T-cell (primary cell): ENCODE data around the gene NUCB1. TPM values are rescaled to one million over a fixed set of nuclear protein-coding genes. Genes with fewer than 3 reads are reported as not detected.
"Not testable (repeated sequence)": the region's sequence is repeated elsewhere in the genome, so short reads cannot be mapped to it uniquely, and the experiment has no call there.

Experiments
- ATAC-seq, 4 experiments: fragments of 200-7000 bp in 3 of 4; fragments of 150-1000 bp in 1 of 4; cut with Tn5 transposase; replicated peaks in 1 of 4; 1 replicate in 3 of 4; 2 replicates in 1 of 4; pipeline ENCODE4 v1.10.0; 2021; ENCODE audit warnings: moderate library complexity in 3 of 4, mild to moderate bottlenecking in 2 of 4, moderate number of reproducible peaks in 1 of 4
- CTCF ChIA-PET, 2 donors: fragments of 300-600 bp; sonication (Branson Sonifier 250); formaldehyde crosslinking; loops; one replicate each; lab custom pipeline; 2022; ENCODE audit warnings: antibody characterized with exemption in 2 of 2; lab: Charles Lee
- POLR2A ChIA-PET, 2 donors: fragments of 300-600 bp; sonication (Branson Sonifier 250); formaldehyde crosslinking; loops; one replicate each; lab custom pipeline; 2022; ENCODE audit warnings: antibody characterized with exemption in 2 of 2; lab: Charles Lee
- DNase-seq, 35 experiments: peaks; one replicate each; pipeline versions ENCODE4 v3.0.0 to v3.0.0-alpha.2; 2013 to 2023
- H3K27ac ChIP-seq: one replicate; pipeline ENCODE4 v1.5.1; 2013; ENCODE audit warnings: low read length
- H3K27me3 ChIP-seq, 2 experiments: replicated peaks in 1 of 2; 1 replicate in 1 of 2; 2 replicates in 1 of 2; pipeline versions ENCODE4 v1.6.1 to v1.7.0; 2013; ENCODE audit warnings: low read length in 1 of 2, mixed read lengths in 1 of 2; ENCODE audit not compliant: control insufficient read depth in 2 of 2, insufficient read depth in 2 of 2; ENCODE audit errors: extremely low read depth in 1 of 2
- H3K36me3 ChIP-seq, 2 donors: 1 replicate in 1 of 2; 2 replicates in 1 of 2; pipeline versions ENCODE4 v1.6.1 to v1.7.0; 2013; ENCODE audit warnings: low read length in 1 of 2; ENCODE audit not compliant: control insufficient read depth in 2 of 2, insufficient read depth in 1 of 2; ENCODE audit errors: extremely low read depth in 1 of 2
- H3K4me1 ChIP-seq, 2 experiments: 1 replicate in 1 of 2; 2 replicates in 1 of 2; pipeline versions ENCODE4 v1.6.1 to v1.7.0; 2013; ENCODE audit warnings: low read length in 2 of 2, mixed read lengths in 1 of 2; ENCODE audit not compliant: insufficient read depth in 2 of 2, control insufficient read depth in 1 of 2; ENCODE audit errors: extremely low read depth in 1 of 2
- H3K4me3 ChIP-seq, 2 donors: 1 replicate in 1 of 2; 2 replicates in 1 of 2; pipeline versions ENCODE4 v1.5.1 to v1.7.0; 2013; ENCODE audit warnings: mild to moderate bottlenecking in 2 of 2, low read length in 1 of 2, moderate library complexity in 1 of 2; ENCODE audit not compliant: control insufficient read depth in 1 of 2; ENCODE audit errors: extremely low read depth in 1 of 2
- H3K9me3 ChIP-seq: 2 replicates; pipeline ENCODE4 v1.7.0; 2013
- H3K27ac Mint-ChIP-seq, 2 donors: one replicate each; pipeline ENCODE4 v1.8.0; 2020 to 2021; ENCODE audit warnings: mild to moderate bottlenecking in 2 of 2, mixed read lengths in 2 of 2
- H3K27me3 Mint-ChIP-seq, 2 donors: one replicate each; pipeline ENCODE4 v1.8.0; 2021 to 2022; ENCODE audit warnings: mixed read lengths in 2 of 2
- H3K36me3 Mint-ChIP-seq: one replicate; pipeline ENCODE4 v1.8.0; 2021; ENCODE audit warnings: mixed read lengths
- H3K4me1 Mint-ChIP-seq, 3 donors: one replicate each; pipeline ENCODE4 v1.8.0; 2020 to 2022; ENCODE audit warnings: mixed read lengths in 3 of 3, mild to moderate bottlenecking in 1 of 3
- H3K4me3 Mint-ChIP-seq, 3 donors: one replicate each; pipeline ENCODE4 v1.8.0; 2020 to 2022; ENCODE audit warnings: mild to moderate bottlenecking in 3 of 3, mixed read lengths in 3 of 3, moderate library complexity in 3 of 3
- H3K9me3 Mint-ChIP-seq, 3 donors: one replicate each; pipeline ENCODE4 v1.8.0; 2020 to 2022; ENCODE audit warnings: mixed read lengths in 3 of 3
- WGBS: methylation state at CpG from one replicate; pipeline ENCODE4 v1.1.5; 2013; ENCODE audit warnings: missing lambda C conversion rate; ENCODE audit not compliant: insufficient coverage; 5-methylcytosine and 5-hydroxymethylcytosine counted together
- total RNA-seq, 35 experiments: library from RNA in 6 of 35; stranded (reverse) in 6 of 35; fragments of 120-200 nt in 1 of 35; gene quantifications; one replicate each; pipeline versions ENCODE4 v1.2.1 to v1.2.4 and lab custom pipeline; 2013 to 2026

Gene NUCB1
- total RNA-seq, 5 donors from 2014 or later (not counting 1 experiment from before 2014, with no cell fraction given): 122 to 177 (median 165) TPM

DNA sequence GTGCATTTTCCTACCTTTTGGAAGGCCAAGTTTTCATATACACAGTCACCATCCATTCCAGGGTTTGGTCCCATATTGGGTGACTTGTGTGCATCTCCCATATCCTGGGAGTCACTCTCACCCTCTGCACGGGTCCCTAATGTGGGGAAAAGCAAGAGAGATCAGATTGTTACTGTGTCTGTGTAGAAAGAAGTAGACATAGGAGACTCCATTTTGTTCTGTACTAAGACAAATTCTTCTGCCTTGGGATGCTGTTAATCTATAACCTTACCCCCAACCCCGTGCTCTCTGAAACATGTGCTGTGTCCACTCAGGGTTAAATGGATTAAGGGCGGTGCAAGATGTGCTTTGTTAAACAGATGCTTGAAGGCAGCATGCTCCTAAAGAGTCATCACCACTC lies 10.6 kb upstream of the NUCB1 start:
- DNase-seq, H3K36me3 ChIP-seq, ATAC-seq, H3K4me3 Mint-ChIP-seq, H3K4me3 ChIP-seq, H3K9me3 Mint-ChIP-seq, H3K27ac Mint-ChIP-seq, H3K4me1 Mint-ChIP-seq, POLR2A ChIA-PET, H3K4me1 ChIP-seq, H3K27ac ChIP-seq, H3K9me3 ChIP-seq, H3K36me3 Mint-ChIP-seq: not testable (repeated sequence)
- WGBS: no CpG with 5 or more reads among the region's 3 CpGs
- H3K27me3 ChIP-seq: peaks cover 2 to 34% of the 10 kb centered on the region in 2 experiments
- peaks cover 6 to 29% of the 10 kb centered on the region in 2 donors for H3K27me3 Mint-ChIP-seq
- CTCF ChIA-PET: interaction anchor here in 1 of 2 donors (0.6 kb wide), 1 partner anchor 706 kb away, joined by 4 read pairs; no protein-coding TSS in a partner anchor

DNA sequence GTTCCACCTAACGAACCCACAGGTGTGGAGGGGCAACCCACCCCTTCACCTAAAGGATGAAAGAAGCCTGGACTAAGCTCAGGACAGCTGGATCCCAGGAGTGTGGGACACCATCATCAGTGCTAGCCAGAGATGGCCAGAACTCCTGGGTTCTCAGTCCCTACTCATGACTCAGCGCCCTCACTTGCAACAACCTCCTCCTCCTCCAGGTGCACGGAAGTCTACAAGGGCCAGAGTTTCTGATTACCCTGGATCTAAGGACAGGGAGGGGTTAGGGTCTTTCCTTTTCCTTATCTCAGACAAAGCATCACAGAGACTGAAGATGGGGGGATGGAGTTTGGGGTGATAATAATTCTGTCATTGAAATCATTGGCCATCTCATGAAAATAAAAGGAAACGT lies 9.6 kb upstream of the NUCB1 start:
- Histone ChIP-seq H3K4me3 (no peak overlapping the region), H3K27ac (no peak overlapping the region), H3K27me3 (peaks cover 2 to 45% of the 10 kb centered on the region in 2 experiments), H3K36me3 (no peaks in the 10 kb centered on the region), H3K9me3 (no peaks in the 10 kb centered on the region), H3K4me1 (peaks cover 0 to 6% of the 10 kb centered on the region in 2 experiments)
- H3K36me3 Mint-ChIP-seq: no peaks in the 10 kb centered on the region
- H3K9me3 Mint-ChIP-seq: no peaks in the 10 kb centered on the region
- no peak overlapping the region for H3K27ac Mint-ChIP-seq
- H3K4me1 Mint-ChIP-seq: peaks cover 0 to 8% (median 5%) of the 10 kb centered on the region in 3 donors
- no peak for ATAC-seq
- H3K27me3 Mint-ChIP-seq: peaks cover 11 to 35% of the 10 kb centered on the region in 2 donors
- DNase-seq: no peak
- ChIA-PET POLR2A (no interaction called here), CTCF (no interaction called here)
- no peak overlapping the region for H3K4me3 Mint-ChIP-seq
- no CpG with 5 or more reads among the region's 4 CpGs for WGBS

DNA sequence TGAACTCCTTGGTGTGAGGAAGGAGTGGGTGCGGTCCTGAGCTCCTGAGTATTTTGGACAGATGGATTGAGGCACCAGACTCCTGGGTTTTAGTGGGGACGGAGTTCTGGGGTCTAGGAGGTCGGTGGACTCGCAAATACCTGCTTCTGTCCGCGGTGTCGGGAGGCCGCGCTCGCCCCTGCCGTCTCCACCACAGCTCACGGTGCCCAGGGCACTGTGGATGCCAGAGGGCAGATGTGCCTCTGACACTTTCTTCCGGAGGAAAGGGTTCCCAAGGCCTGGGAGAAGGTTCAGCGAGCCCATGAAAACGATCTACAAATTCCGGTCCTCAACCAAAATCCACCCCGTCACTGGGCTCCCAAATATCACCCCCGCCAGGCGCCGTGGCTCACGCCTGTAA lies 4.9 kb upstream of the NUCB1 start:
- Histone ChIP-seq H3K4me3 (no peak overlapping the region), H3K27me3 (peaks cover 2 to 67% of the 10 kb centered on the region in 2 experiments), H3K27ac (no peak overlapping the region), H3K36me3 (no peaks in the 10 kb centered on the region), H3K4me1 (peaks cover 0 to 23% of the 10 kb centered on the region in 2 experiments), H3K9me3 (no peaks in the 10 kb centered on the region)
- WGBS: 56% methylated on average over 20 of the region's 21 CpGs
- Mint-ChIP-seq H3K9me3 (no peaks in the 10 kb centered on the region), H3K27me3 (peaks cover 11 to 40% of the 10 kb centered on the region in 2 donors), H3K4me3 (peak overlapping the region in 2 of 3 donors; percentile 57 to 71), H3K4me1 (peaks cover 15 to 33% (median 17%) of the 10 kb centered on the region in 3 donors), H3K36me3 (no peaks in the 10 kb centered on the region), H3K27ac (no peak overlapping the region)
- no peak for ATAC-seq
- CTCF ChIA-PET: no interaction called here
- POLR2A ChIA-PET: interaction anchor here in 1 of 2 donors (0.9 kb wide), 1 partner anchor 9 kb away, joined by 3 read pairs; no protein-coding TSS in a partner anchor
- no peak for DNase-seq

DNA sequence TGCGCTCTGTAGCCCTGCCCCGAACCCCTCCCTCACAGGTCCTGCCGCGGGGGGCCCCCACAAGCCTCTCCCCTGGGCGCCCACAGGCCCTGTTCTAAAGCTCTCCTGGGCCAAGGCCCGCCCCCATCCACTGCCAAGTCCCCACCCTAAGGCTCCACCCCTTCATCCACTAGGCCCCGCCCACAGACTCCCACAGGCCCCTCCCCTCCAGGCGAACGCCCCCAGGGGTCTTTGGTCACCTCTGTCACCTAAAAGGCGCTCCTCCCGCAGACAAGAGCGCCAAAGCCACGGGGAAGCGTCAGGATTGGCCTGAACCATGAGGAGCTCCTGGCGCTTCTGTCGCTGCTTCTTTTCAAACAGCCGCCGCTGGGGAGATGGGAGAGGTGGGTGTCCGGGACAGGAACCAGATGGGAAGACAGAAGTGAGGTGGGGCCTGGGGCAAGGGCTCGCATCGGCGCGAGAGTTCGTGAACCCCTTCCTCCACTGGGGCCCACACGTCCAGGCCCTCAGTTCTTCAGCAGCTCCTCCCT lies 3.9 kb upstream of the NUCB1 start:
- peak overlapping the region in 1 of 2 donors; percentile 10 for H3K4me3 ChIP-seq
- Mint-ChIP-seq H3K4me3 (peak overlapping the region in 2 of 3 donors; percentile 57 to 71), H3K9me3 (no peaks in the 10 kb centered on the region), H3K36me3 (no peaks in the 10 kb centered on the region), H3K27me3 (peaks cover 11 to 35% of the 10 kb centered on the region in 2 donors), H3K27ac (peak overlapping the region in 1 of 2 donors; percentile 28), H3K4me1 (peaks cover 22 to 42% (median 23%) of the 10 kb centered on the region in 3 donors)
- peak in 16 of 35 experiments; percentile 18 to 63 (median 43) for DNase-seq
- H3K4me1 ChIP-seq: peaks cover 2 to 33% of the 10 kb centered on the region in 2 experiments
- ChIA-PET POLR2A (no interaction called here), CTCF (interaction anchor here in 1 of 2 donors (0.7 kb wide), 1 partner anchor 10 kb away, joined by 7 read pairs; no protein-coding TSS in a partner anchor)
- WGBS: 36% methylated on average over 16 of the region's 25 CpGs
- peaks cover 2 to 60% of the 10 kb centered on the region in 2 experiments for H3K27me3 ChIP-seq
- H3K36me3 ChIP-seq: no peaks in the 10 kb centered on the region
- H3K9me3 ChIP-seq: no peaks in the 10 kb centered on the region
- peak in 2 of 4 experiments; percentile 22 to 35 for ATAC-seq
- H3K27ac ChIP-seq: no peak overlapping the region

DNA sequence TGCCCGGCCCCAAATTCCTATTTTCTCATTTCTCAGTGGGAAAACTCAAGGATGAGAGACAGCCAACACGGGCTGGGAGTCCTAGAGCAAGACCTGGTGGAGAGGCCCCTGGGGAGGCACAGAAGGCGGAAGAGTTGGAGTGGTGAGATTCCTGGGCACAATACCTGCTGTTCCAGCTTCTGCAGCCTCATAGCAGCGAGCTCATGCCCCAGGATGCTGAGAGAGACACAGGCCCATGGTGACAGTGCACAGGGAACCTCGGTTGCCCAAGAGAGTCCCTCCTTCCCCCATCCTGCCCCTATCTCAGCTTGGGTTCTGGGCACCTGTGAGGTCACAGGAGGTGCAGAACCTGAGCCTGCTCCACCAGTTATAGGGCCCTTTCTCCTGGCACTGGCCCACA lies 2.9 kb upstream of the NUCB1 start:
- DNase-seq (no peak), ATAC-seq (no peak)

DNA sequence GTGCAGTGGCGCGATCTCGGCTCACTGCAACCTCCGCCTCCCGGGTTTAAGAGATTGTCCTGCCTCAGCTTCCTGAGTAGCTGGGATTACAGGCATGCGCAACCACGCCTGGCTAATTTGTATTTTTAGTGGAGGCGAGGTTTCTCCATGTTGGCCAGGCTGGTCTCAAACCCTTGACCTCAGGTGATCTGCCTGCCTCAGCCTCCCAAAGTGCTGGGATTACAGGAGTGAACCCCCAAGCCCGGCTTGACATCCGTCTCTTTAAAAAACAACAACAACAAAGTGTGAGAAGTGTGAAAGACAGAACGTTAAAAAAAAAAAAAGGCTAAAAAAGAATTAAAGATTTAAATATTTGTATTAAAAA lies 744 bp upstream of the NUCB1 start:
- not testable (repeated sequence) for H3K36me3 Mint-ChIP-seq, H3K9me3 ChIP-seq, DNase-seq, ATAC-seq, H3K9me3 Mint-ChIP-seq, H3K36me3 ChIP-seq
- Mint-ChIP-seq H3K4me1 (peaks cover 33 to 57% (median 34%) of the 10 kb centered on the region in 3 donors), H3K27ac (peak overlapping the region; percentile 86 to 98), H3K4me3 (peak overlapping the region; percentile 66 to 99 (median 91)), H3K27me3 (peaks cover 5 to 12% of the 10 kb centered on the region in 2 donors)
- peak overlapping the region; percentile 64 for H3K27ac ChIP-seq
- WGBS: 100% methylated on average over 3 of the region's 11 CpGs
- peak overlapping the region in 1 of 2 donors; percentile 72 for H3K4me3 ChIP-seq
- H3K4me1 ChIP-seq: peaks cover 2 to 48% of the 10 kb centered on the region in 2 experiments
- ChIA-PET POLR2A (interaction anchor here (0.6 to 0.9 kb wide), 2 partner anchors 13 to 34 kb away, joined by 3 to 6 read pairs; partner anchors contain the start of gene DHDH (in 1 of the 2)), CTCF (interaction anchor here in 1 of 2 donors (3.0 kb wide), 1 partner anchor 72 kb away, joined by 23 read pairs; no protein-coding TSS in a partner anchor)
- peaks cover 0 to 34% of the 10 kb centered on the region in 2 experiments for H3K27me3 ChIP-seq

More for the DNA sequence above, 2.9 kb upstream of the NUCB1 start:
- no peak overlapping the region for H3K4me3 ChIP-seq
- ChIA-PET POLR2A (no interaction called here), CTCF (no interaction called here)
- peaks cover 3% of the 10 kb centered on the region for H3K36me3 Mint-ChIP-seq
- H3K27ac Mint-ChIP-seq: no peak overlapping the region
- H3K4me1 Mint-ChIP-seq: peaks cover 28 to 50% (median 29%) of the 10 kb centered on the region in 3 donors
- H3K9me3 Mint-ChIP-seq: no peaks in the 10 kb centered on the region
- H3K27me3 ChIP-seq: peaks cover 2 to 54% of the 10 kb centered on the region in 2 experiments
- no peak overlapping the region for H3K27ac ChIP-seq
- H3K9me3 ChIP-seq: no peaks in the 10 kb centered on the region
- H3K4me3 Mint-ChIP-seq: peak overlapping the region in 1 of 3 donors; percentile 71
- H3K27me3 Mint-ChIP-seq: peaks cover 5 to 27% of the 10 kb centered on the region in 2 donors
- WGBS: 73% methylated on average over 4 of the region's 5 CpGs
- peaks cover 2 to 40% of the 10 kb centered on the region in 2 experiments for H3K4me1 ChIP-seq
- peaks cover 0 to 2% of the 10 kb centered on the region in 2 donors for H3K36me3 ChIP-seq
